Measurements from ENCODE around the gene ZNF140.

- no peak for TF ChIP-seq CTCF (IDR thresholded peaks at IDR 0.05; ENCODE audit: poor library complexity)
- TF ChIP-seq EZH2 (IDR thresholded peaks at IDR 0.05; ENCODE audit: borderline replicate concordance) = no peak
Measured at GRCh38 chr12:133130808-133131128, 50.0 kb downstream of the ZNF140 start.
